Endothelial cell of umbilical vein (primary cell): ENCODE results near the gene PTPRE. TPM values are rescaled to one million over a fixed set of nuclear protein-coding genes. Genes with fewer than 3 reads are reported as not detected.

ENCODE experiments used
- BruUV-seq: library from RNA; stranded (reverse); fragments of 400-500 nt; replicated peaks from 2 replicates; lab custom pipeline; 2021; lab: Mats Ljungman, UMichigan
- CTCF ChIA-PET: fragments of 300-600, 350-600 bp; sonication (Branson Sonifier 250); formaldehyde crosslinking; loops from one replicate; lab custom pipeline; 2021; ENCODE audit warnings: antibody characterized with exemption, inconsistent platforms; lab: Charles Lee
- POLR2A ChIA-PET: fragments of 300-600, 350-600 bp; sonication (Branson Sonifier 250); formaldehyde crosslinking; loops from one replicate; lab custom pipeline; 2021; ENCODE audit warnings: antibody characterized with exemption, inconsistent platforms; lab: Charles Lee
- DNase-seq: peaks from one replicate; pipeline ENCODE4 v3.0.0-alpha.2; 2011; ENCODE audit warnings: low read depth, low spot score
- FAIRE-seq: peaks from 2 replicates; lab custom pipeline; 2011; peaks lifted over from hg19 to GRCh38; lab: Jason Lieb, UNC
- H2AFZ ChIP-seq: 2 replicates; pipeline ENCODE4 v1.6.0; 2012; ENCODE audit warnings: low read depth, low read length, control low read depth, inconsistent platforms
- H3K27ac ChIP-seq: 2 replicates; pipeline ENCODE4 v1.5.1; 2011; ENCODE audit warnings: low read depth, mild to moderate bottlenecking, control low read depth, low read length, moderate library complexity; ENCODE audit not compliant: insufficient read depth
- H3K27me3 ChIP-seq, 2 experiments: 2 replicates each; pipeline versions ENCODE4 v1.6.0 to v1.6.1; 2011; ENCODE audit warnings: low read length in 2 of 2, mixed read lengths in 1 of 2; ENCODE audit not compliant: control insufficient read depth in 2 of 2, insufficient read depth in 2 of 2
- H3K36me3 ChIP-seq, 2 experiments: 2 replicates in 1 of 2; 3 replicates in 1 of 2; pipeline ENCODE4 v1.5.1; 2011; ENCODE audit warnings: low read length in 2 of 2, mild to moderate bottlenecking in 1 of 2, moderate library complexity in 1 of 2; ENCODE audit not compliant: control insufficient read depth in 2 of 2, insufficient read depth in 2 of 2; ENCODE audit errors: extremely low read depth in 1 of 2
- H3K4me1 ChIP-seq: 3 replicates; pipeline ENCODE4 v1.5.1; 2011; ENCODE audit warnings: mild to moderate bottlenecking, low read length; ENCODE audit not compliant: control insufficient read depth, insufficient read depth; ENCODE audit errors: extremely low read depth
- H3K4me2 ChIP-seq: 2 replicates; pipeline ENCODE4 v1.6.1; 2011; ENCODE audit warnings: low read length, control low read depth, mixed read lengths; ENCODE audit not compliant: insufficient read depth
- H3K4me3 ChIP-seq, 3 experiments: fragments of 200-600 bp in 1 of 3; sonication (generic), shearing (Covaris generic) in 1 of 3; replicated peaks in 1 of 3; 2 replicates each; pipeline ENCODE4 v1.5.1; 2011 to 2016; ENCODE audit warnings: control low read depth in 3 of 3, low read length in 3 of 3, mild to moderate bottlenecking in 2 of 3, inconsistent platforms in 1 of 3, low read depth in 1 of 3, moderate library complexity in 1 of 3; ENCODE audit not compliant: insufficient read depth in 1 of 3
- H3K79me2 ChIP-seq: 2 replicates; pipeline ENCODE4 v1.6.0; 2012; ENCODE audit warnings: low read length, inconsistent platforms; ENCODE audit not compliant: control insufficient read depth, insufficient read depth
- H3K9ac ChIP-seq: replicated peaks from 2 replicates; pipeline ENCODE3; 2011; ENCODE audit warnings: low read length, control low read depth; ENCODE audit not compliant: insufficient read depth; ENCODE audit errors: extremely low read depth
- H3K9me1 ChIP-seq: replicated peaks from 3 replicates; pipeline ENCODE4 v1.6.0; 2011; ENCODE audit warnings: mild to moderate bottlenecking, low read length; ENCODE audit not compliant: control insufficient read depth, insufficient read depth; ENCODE audit errors: extremely low read depth
- H3K9me3 ChIP-seq: replicated peaks from 2 replicates; pipeline ENCODE4 v1.5.1; 2012; ENCODE audit warnings: low read length, inconsistent platforms; ENCODE audit not compliant: control insufficient read depth, insufficient read depth
- H4K20me1 ChIP-seq: replicated peaks from 2 replicates; pipeline ENCODE3; 2011; ENCODE audit warnings: mild to moderate bottlenecking, low read length; ENCODE audit not compliant: control insufficient read depth, insufficient read depth; ENCODE audit errors: extremely low read depth
- FOS ChIP-seq: IDR thresholded peaks from 2 replicates; pipeline ENCODE4 v1.6.1; 2011; ENCODE audit warnings: mild to moderate bottlenecking, low read length, moderate library complexity, borderline replicate concordance; ENCODE audit not compliant: insufficient read depth
- MAX ChIP-seq: IDR thresholded peaks from 2 replicates; pipeline ENCODE4 v1.6.1; 2011; ENCODE audit not compliant: insufficient read depth, insufficient read length
- MYC ChIP-seq: IDR thresholded peaks from one replicate; pipeline ENCODE4 v1.6.1; 2011; ENCODE audit warnings: mild to moderate bottlenecking, low read depth, low read length
- POLR2A ChIP-seq: IDR thresholded peaks from 2 replicates; pipeline ENCODE4 v1.6.1; 2012; ENCODE audit warnings: low read depth, mild to moderate bottlenecking, control low read depth, low read length
- POLR2AphosphoS5 ChIP-seq: IDR thresholded peaks from 2 replicates; pipeline ENCODE4 v1.6.1; 2012; ENCODE audit warnings: low read depth, mild to moderate bottlenecking, control low read depth, low read length, moderate library complexity; ENCODE audit not compliant: insufficient read depth
- dilution Hi-C: fragments of 300-500 bp; cut with MboI; formaldehyde crosslinking; loops from one replicate; pipeline ENCODE4 v1.15.0; 2019; ENCODE audit warnings: low sequenced_read_pairs; ENCODE audit not compliant: extremely low pct_ligation_motif_present
- intact Hi-C: fragments of 100-400 bp; cut with micrococcal nuclease; formaldehyde crosslinking; loops from one replicate; pipeline ENCODE4 v1.10.0; 2022
- polyA plus RNA-seq, 4 experiments: library from polyadenylated mRNA; depleted of rRNA in 3 of 4; stranded (reverse) in 3 of 4; unstranded in 1 of 4; fragments of >200 nt; gene quantifications; 2 replicates each; pipeline versions ENCODE4 v1.2.1 to v1.2.3, GENCODE V29; 2011 to 2012; ENCODE audit warnings: missing spikeins in 1 of 4
- total RNA-seq: library from RNA; stranded (reverse); gene quantifications from 2 replicates; pipeline ENCODE4 v1.2.3, GENCODE V29; 2021

The PTPRE gene
- total and polyA plus RNA-seq, 2 donors (not counting 3 experiments of a cell fraction or from before 2014, with no cell fraction given), result 37.3 to 116 TPM

- DNase-seq (peak; percentile 77), FAIRE-seq (peak; percentile 4)
- CTCF ChIA-PET, result interaction anchor here (0.7 to 7.7 kb wide), 8 partner anchors 9 to 82 kb away, joined by 3 to 73 read pairs (median 4); partner anchors contain the start of gene PTPRE
- peak overlapping the region; percentile 93 for H3K4me2 ChIP-seq
- H3K79me2 ChIP-seq, result peaks cover 31% of the 10 kb centered on the region
- BruUV-seq, result TSS peak; percentile 1
- peak overlapping the region; percentile 94 for H3K27ac ChIP-seq
- H3K9me3 ChIP-seq, result no peaks in the 10 kb centered on the region
- dilution Hi-C loops (no loop called here), intact Hi-C loops (loop anchor here (1.0 kb wide), 3 partner anchors 9 to 78 kb away; no protein-coding TSS in a partner anchor)
- H3K9me1 ChIP-seq, result no peaks in the 10 kb centered on the region
- H3K4me3 ChIP-seq, result peak overlapping the region; percentile 33 to 83 (median 56)
- H3K9ac ChIP-seq, result peak overlapping the region; percentile 90
- no peak for TF ChIP-seq MAX
- TF ChIP-seq POLR2AphosphoS5, result peak; percentile 56
- TF ChIP-seq FOS, result peak; percentile 33
- TF ChIP-seq POLR2A, result peak; percentile 68
- TF ChIP-seq MYC, result no peak
- no peak overlapping the region for H2AFZ ChIP-seq
- POLR2A ChIA-PET, result interaction anchor here (1.3 kb wide), 1 partner anchor 10 kb away, joined by 3 read pairs; no protein-coding TSS in a partner anchor
- no peaks in the 10 kb centered on the region for H3K27me3 ChIP-seq
- H3K4me1 ChIP-seq, result peaks cover 69% of the 10 kb centered on the region
- no peaks in the 10 kb centered on the region for H3K36me3 ChIP-seq
- no peaks in the 10 kb centered on the region for H4K20me1 ChIP-seq
Measured at GRCh38 chr10:127986531-127987466, 79.9 kb downstream of the PTPRE start.
